KMS-11 (cell line): ENCODE data around the gene LIG4.

Source experiments
- H2AFZ ChIP-seq: fragments of 200-600 bp; sonication (generic); 2 replicates; pipeline ENCODE4 v1.6.1; 2016; ENCODE audit warnings: antibody characterized with exemption, mixed run types, low read depth
- H3K27ac ChIP-seq: fragments of 200-600 bp; sonication (generic); 2 replicates; pipeline ENCODE4 v1.6.1; 2016; ENCODE audit warnings: mild to moderate bottlenecking, mixed run types
- H3K27me3 ChIP-seq: fragments of 200-600 bp; sonication (generic); 2 replicates; pipeline ENCODE4 v1.6.1; 2017; ENCODE audit warnings: mild to moderate bottlenecking, low read depth, mixed run types, moderate library complexity; ENCODE audit not compliant: insufficient read depth
- H3K36me3 ChIP-seq: fragments of 200-600 bp; sonication (generic); 2 replicates; pipeline ENCODE4 v1.6.1; 2017; ENCODE audit warnings: mild to moderate bottlenecking, mixed run types; ENCODE audit not compliant: insufficient read depth
- H3K4me1 ChIP-seq: fragments of 200-600 bp; sonication (generic); 2 replicates; pipeline ENCODE4 v1.6.1; 2016; ENCODE audit warnings: mild to moderate bottlenecking, low read depth, mixed run types; ENCODE audit not compliant: poor library complexity, severe bottlenecking
- H3K4me2 ChIP-seq: fragments of 200-600 bp; sonication (generic); 2 replicates; pipeline ENCODE4 v1.7.0; 2016; ENCODE audit warnings: mild to moderate bottlenecking, mixed run types
- H3K4me3 ChIP-seq: fragments of 200-600 bp; sonication (generic); IDR thresholded peaks from 2 replicates; pipeline ENCODE4 v1.6.1; 2017; ENCODE audit warnings: low read depth, low read length, mixed read lengths; ENCODE audit not compliant: insufficient read depth
- H3K79me2 ChIP-seq: fragments of 200-600 bp; sonication (generic); 2 replicates; pipeline ENCODE4 v1.6.1; 2016; ENCODE audit warnings: low read depth, mixed run types; ENCODE audit not compliant: insufficient read depth
- H3K9ac ChIP-seq: fragments of 200-600 bp; sonication (generic); 2 replicates; pipeline ENCODE4 v1.6.1; 2016; ENCODE audit warnings: mild to moderate bottlenecking, mixed run types
- H4K20me1 ChIP-seq: fragments of 200-600 bp; sonication (generic); 2 replicates; pipeline ENCODE4 v1.6.1; 2016; ENCODE audit warnings: mild to moderate bottlenecking, mixed run types; ENCODE audit not compliant: insufficient read depth
- CTCF ChIP-seq: fragments of 200-600 bp; sonication (generic); conservative IDR thresholded peaks from 2 replicates; pipeline ENCODE4 v1.6.1; 2017; ENCODE audit warnings: low read depth, mild to moderate bottlenecking, antibody characterized with exemption, low read length, moderate library complexity, mixed read lengths

Gene LIG4

GRCh38 chr13:108166078-108166477 lies 49.3 kb downstream of the LIG4 start:
- Histone ChIP-seq H3K36me3 (no peaks in the 10 kb centered on the region), H3K4me3 (no peak overlapping the region), H3K4me2 (no peak overlapping the region), H3K27me3 (no peaks in the 10 kb centered on the region), H3K79me2 (no peaks in the 10 kb centered on the region), H3K4me1 (no peaks in the 10 kb centered on the region), H4K20me1 (no peaks in the 10 kb centered on the region), H2AFZ (no peak overlapping the region), H3K27ac (no peak overlapping the region), H3K9ac (no peak overlapping the region)
- no peak for TF ChIP-seq CTCF

GRCh38 chr13:108158746-108159145 lies 56.6 kb downstream of the LIG4 start:
- Histone ChIP-seq H3K27ac (no peak overlapping the region), H3K4me1 (no peaks in the 10 kb centered on the region), H3K4me2 (no peak overlapping the region), H3K4me3 (no peak overlapping the region), H3K27me3 (no peaks in the 10 kb centered on the region), H3K36me3 (no peaks in the 10 kb centered on the region), H3K9ac (no peak overlapping the region), H2AFZ (no peak overlapping the region), H3K79me2 (no peaks in the 10 kb centered on the region), H4K20me1 (no peaks in the 10 kb centered on the region)
- TF ChIP-seq CTCF = no peak
